ENCODE data around the gene RSBN1. TPM values are rescaled to one million over a fixed set of nuclear protein-coding genes. Genes with fewer than 3 reads are reported as not detected.

The RSBN1 gene
- polyA plus RNA-seq, 1 of the 3 experiments (the other 2 are of a cell fraction), result 4.0 TPM

GRCh38 chr1:113788802-113789201 is 23.5 kb downstream of the RSBN1 start (continued):
- no peak for TF ChIP-seq REST (IDR thresholded peaks at IDR 0.05; ENCODE audit: low read depth, low read length)
- no peak for TF ChIP-seq NFIC (IDR thresholded peaks at IDR 0.05; ENCODE audit: borderline replicate concordance)

GRCh38 chr1:113787663-113788062 is 24.6 kb downstream of the RSBN1 start:
- peaks cover 95% of the 10 kb centered on the region for H3K79me2 ChIP-seq (ENCODE audit: insufficient read depth)
- POLR2A ChIA-PET, result no interaction called here

More at GRCh38 chr1:113787663-113788062, 24.6 kb downstream of the RSBN1 start:
- H3K9ac ChIP-seq, result no peak overlapping the region
- no peak for TF ChIP-seq CTCF (IDR thresholded peaks at IDR 0.05)
- no peak for TF ChIP-seq EP300 (IDR thresholded peaks at IDR 0.05; ENCODE audit: borderline replicate concordance in 1 of 2, low read depth in 1 of 2, low read length in 1 of 2)
- TF ChIP-seq FOSL2 (IDR thresholded peaks at IDR 0.05; ENCODE audit: borderline replicate concordance, low read depth), result no peak
- no peak for TF ChIP-seq MXI1 (IDR thresholded peaks at IDR 0.05; ENCODE audit: low read depth, low read length)
- no peak for TF ChIP-seq SIN3A (IDR thresholded peaks at IDR 0.05; ENCODE audit: borderline replicate concordance, low read depth, low read length)
- no peak for TF ChIP-seq EZH2phosphoT487 (IDR thresholded peaks at IDR 0.05; ENCODE audit: borderline replicate concordance, low read depth)
- no peak for TF ChIP-seq TEAD4 (IDR thresholded peaks at IDR 0.05; ENCODE audit: borderline replicate concordance, insufficient read depth)
- no peak for TF ChIP-seq PBX3 (IDR thresholded peaks at IDR 0.05)
- TF ChIP-seq USF2 (IDR thresholded peaks at IDR 0.05; ENCODE audit: borderline replicate concordance, low read depth, low read length), result no peak
- no peak for TF ChIP-seq RAD21 (IDR thresholded peaks at IDR 0.05; ENCODE audit: low read length)
- no peak for TF ChIP-seq FOXJ3 (CRISPR knock-in tag; IDR thresholded peaks at IDR 0.05)
- TF ChIP-seq YY1 (IDR thresholded peaks at IDR 0.05; ENCODE audit: low read depth), result no peak
- TF ChIP-seq ELF1 (IDR thresholded peaks at IDR 0.05), result no peak
- no peak for TF ChIP-seq TCF12 (IDR thresholded peaks at IDR 0.05)
- no peak for TF ChIP-seq ZBTB33 (IDR thresholded peaks at IDR 0.05; ENCODE audit: borderline replicate concordance, low read depth)
- no peak for DNase-seq
- peaks cover 11 to 19% of the 10 kb centered on the region in 2 experiments; a peak in 3 of 4 replicates for H3K4me1 ChIP-seq (ENCODE audit: control insufficient read depth in 1 of 2, insufficient read depth in 2 of 2, low read depth in 1 of 2, low read length in 1 of 2)
- no peaks in the 10 kb centered on the region for H3K27me3 ChIP-seq (ENCODE audit: insufficient read depth)
- no peaks in the 10 kb centered on the region for H3K9me2 ChIP-seq
- 96% methylated on average over 3 of the region's 3 CpGs for WGBS (ENCODE audit: low lambda C conversion rate)
- CTCF ChIA-PET, result interaction anchor here (1.0 kb wide), 1 partner anchor 16 kb away, joined by 4 read pairs; no protein-coding TSS in a partner anchor
- H2AFZ ChIP-seq (ENCODE audit: low read depth), result no peak overlapping the region
- no peaks in the 10 kb centered on the region for H3K9me3 ChIP-seq
- H3K36me3 ChIP-seq (replicated peaks in 1 of 2; ENCODE audit: control insufficient read depth in 1 of 2, insufficient read depth in 2 of 2, low read length in 1 of 2), result peaks cover 13 to 20% of the 10 kb centered on the region in 2 experiments
- no peak overlapping the region for H3K27ac ChIP-seq (ENCODE audit: low read depth in 2 of 2, low read length in 1 of 2)
- no peak overlapping the region for H3K4me2 ChIP-seq
- H3F3A ChIP-seq (replicated peaks; ENCODE audit: insufficient read depth), result peaks cover 4% of the 10 kb centered on the region
- no peak overlapping the region for H3K4me3 ChIP-seq (ENCODE audit: low read depth in 2 of 2, low read length in 1 of 2)
- H4K20me1 ChIP-seq (ENCODE audit: insufficient read depth), result peaks cover 11% of the 10 kb centered on the region; the same call in 1 of the 2 replicates
